Progenitor cell of endocrine pancreas (in vitro differentiated cells): ENCODE results near the gene USH1C. TPM values are rescaled to one million over a fixed set of nuclear protein-coding genes. Genes with fewer than 3 reads are reported as not detected.

Source experiments
- DNase-seq: peaks from one replicate; pipeline ENCODE4 v3.0.0; 2021; ENCODE audit warnings: low spot score; ENCODE audit not compliant: unreplicated experiment
- H3K27ac Mint-ChIP-seq: 2 replicates; pipeline ENCODE4 v1.8.0; 2021; ENCODE audit warnings: mild to moderate bottlenecking, moderate library complexity, mixed read lengths
- H3K27me3 Mint-ChIP-seq: 2 replicates; pipeline ENCODE4 v1.8.0; 2021; ENCODE audit warnings: mixed read lengths
- H3K36me3 Mint-ChIP-seq: 2 replicates; pipeline ENCODE4 v1.8.0; 2022; ENCODE audit warnings: mixed read lengths; ENCODE audit not compliant: insufficient read depth
- H3K4me1 Mint-ChIP-seq: 2 replicates; pipeline ENCODE4 v1.8.0; 2021; ENCODE audit warnings: low read depth, mixed read lengths
- H3K4me3 Mint-ChIP-seq: 2 replicates; pipeline ENCODE4 v1.8.0; 2021; ENCODE audit warnings: low read depth, mild to moderate bottlenecking, moderate library complexity, mixed read lengths
- H3K9me3 Mint-ChIP-seq: 2 replicates; pipeline ENCODE4 v1.8.0; 2021; ENCODE audit warnings: low read depth, mixed read lengths
- CTCF ChIP-seq: fragments of 200-600 bp; sonication (generic); IDR thresholded peaks from one replicate; pipeline ENCODE4 v1.5.0; 2021; ENCODE audit warnings: antibody characterized with exemption, mild to moderate bottlenecking; ENCODE audit not compliant: unreplicated experiment
- total RNA-seq: library from RNA; stranded (reverse); gene quantifications from 2 replicates; pipeline ENCODE4 v1.2.1, GENCODE V29; 2021

USH1C gene
- total RNA-seq, 1 donor from 2014 or later = 15.8 TPM

- DNase-seq = no peak
- Mint-ChIP-seq H3K27me3 (peaks cover 38% of the 10 kb centered on the region), H3K36me3 (no peaks in the 10 kb centered on the region), H3K9me3 (no peaks in the 10 kb centered on the region), H3K27ac (no peak overlapping the region), H3K4me1 (peaks cover 7% of the 10 kb centered on the region), H3K4me3 (no peak overlapping the region)
- TF ChIP-seq CTCF = no peak
Measured at GRCh38 chr11:17551347-17552040, 7.3 kb upstream of the USH1C start.

DNA sequence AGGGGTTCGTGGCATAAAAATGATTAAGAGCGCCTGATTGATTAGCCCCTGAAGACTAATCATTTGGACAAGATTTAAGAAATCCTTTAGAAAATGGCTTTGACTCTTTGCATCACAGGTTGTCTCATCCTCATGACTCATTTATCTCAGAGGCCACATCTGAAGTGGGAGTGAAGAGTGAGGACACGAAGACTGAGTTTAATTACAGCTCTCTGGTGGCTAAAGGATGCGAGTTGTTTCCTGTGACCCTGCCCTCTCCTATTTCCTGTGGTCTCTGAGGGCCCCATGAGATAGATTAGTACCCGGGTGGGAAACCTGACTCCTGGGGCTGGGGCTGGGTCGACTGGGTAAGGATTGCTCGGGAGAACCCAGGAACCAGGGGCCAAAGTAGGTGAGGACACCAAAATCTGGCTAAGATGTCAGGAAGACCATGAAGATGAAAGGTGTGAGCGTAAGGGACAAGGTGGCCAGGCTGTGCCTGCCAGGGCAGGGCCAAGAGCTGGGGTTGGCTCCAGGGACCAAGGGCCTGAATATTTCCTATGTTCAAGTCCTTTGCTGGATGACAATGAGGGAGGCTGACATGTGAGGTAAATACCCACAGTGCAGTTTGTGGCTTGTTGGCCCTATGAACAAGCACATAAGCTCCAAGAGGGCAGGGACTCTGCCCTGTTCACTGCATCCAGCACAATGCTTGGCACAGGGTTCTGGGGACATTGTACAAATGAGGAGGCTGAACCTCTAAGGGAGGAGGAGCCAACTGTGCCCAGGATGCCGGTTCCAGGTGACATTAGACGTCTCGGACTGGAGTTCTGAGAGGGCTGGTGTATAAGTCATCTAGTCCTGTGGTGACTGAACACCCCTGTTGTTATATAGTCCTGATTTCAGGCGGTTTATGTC is 6.5 kb upstream of the USH1C start:
- no peak overlapping the region for H3K4me3 Mint-ChIP-seq
- no peak for DNase-seq
- H3K27me3 Mint-ChIP-seq = peaks cover 39% of the 10 kb centered on the region
- no peak overlapping the region for H3K27ac Mint-ChIP-seq
- no peaks in the 10 kb centered on the region for H3K9me3 Mint-ChIP-seq
- peaks cover 7% of the 10 kb centered on the region for H3K4me1 Mint-ChIP-seq
- H3K36me3 Mint-ChIP-seq = no peaks in the 10 kb centered on the region
- TF ChIP-seq CTCF = no peak

GRCh38 chr11:17548444-17548843 is 4.2 kb upstream of the USH1C start:
- H3K27me3 Mint-ChIP-seq = peaks cover 46% of the 10 kb centered on the region
- H3K4me3 Mint-ChIP-seq = no peak overlapping the region
- no peak overlapping the region for H3K27ac Mint-ChIP-seq
- no peak for DNase-seq
- no peaks in the 10 kb centered on the region for H3K9me3 Mint-ChIP-seq
- TF ChIP-seq CTCF = peak; percentile 44
- H3K4me1 Mint-ChIP-seq = peaks cover 11% of the 10 kb centered on the region
- H3K36me3 Mint-ChIP-seq = peaks cover 1% of the 10 kb centered on the region

- H3K36me3 Mint-ChIP-seq = peaks cover 1% of the 10 kb centered on the region
Measured at GRCh38 chr11:17547932-17548331, 3.7 kb upstream of the USH1C start.

More at GRCh38 chr11:17547932-17548331, 3.7 kb upstream of the USH1C start:
- H3K27me3 Mint-ChIP-seq = peaks cover 45% of the 10 kb centered on the region
- DNase-seq = no peak
- peaks cover 11% of the 10 kb centered on the region for H3K4me1 Mint-ChIP-seq
- H3K4me3 Mint-ChIP-seq = no peak overlapping the region
- no peak overlapping the region for H3K27ac Mint-ChIP-seq
- H3K9me3 Mint-ChIP-seq = no peaks in the 10 kb centered on the region
- no peak for TF ChIP-seq CTCF
